Measurements from ENCODE around the gene TREML1. TPM values are rescaled to one million over a fixed set of nuclear protein-coding genes. Genes with fewer than 3 reads are reported as not detected.

The TREML1 gene
- polyA plus RNA-seq, 3 donors: 0.65 to 3.6 (median 2.6) TPM

DNA sequence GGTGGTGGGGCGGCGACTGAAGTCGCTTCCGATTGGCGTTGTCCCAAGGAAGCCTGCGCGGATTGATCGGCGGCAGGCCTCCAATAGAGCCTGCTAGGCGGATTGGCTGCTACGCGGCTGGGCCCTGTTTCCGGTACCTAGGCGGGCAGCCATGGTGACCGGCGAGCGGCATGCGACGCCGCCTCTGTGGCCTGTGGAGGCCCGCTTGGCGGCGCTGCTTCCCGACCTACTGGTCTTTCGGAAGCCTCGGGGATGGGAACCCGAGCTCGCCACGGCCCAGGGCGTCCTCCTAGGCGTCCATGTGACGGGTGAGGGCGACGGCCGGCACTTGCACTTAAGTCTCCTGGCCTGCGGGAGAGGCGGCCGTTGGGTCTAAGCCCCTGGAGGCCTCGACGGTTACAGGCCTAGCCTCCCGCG lies 53.3 kb downstream of the TREML1 start:
- H3K4me1 ChIP-seq (ENCODE audit: control insufficient read depth in 1 of 2, insufficient read depth in 2 of 2, low read length in 2 of 2): no peaks in the 10 kb centered on the region
- Mint-ChIP-seq H3K27ac (peak overlapping the region in 1 of 7 donors; percentile 32), H3K9me3 (no peaks in the 10 kb centered on the region), H3K4me3 (no peak overlapping the region), H3K27me3 (ENCODE audit: low read depth in 3 of 3) (no peaks in the 10 kb centered on the region), H3K36me3 (peaks cover 44 to 47% of the 10 kb centered on the region in 2 donors), H3K4me1 (no peaks in the 10 kb centered on the region)
- H3K27ac ChIP-seq (ENCODE audit: low read depth in 1 of 2, low read length in 2 of 2): no peak overlapping the region
- no peaks in the 10 kb centered on the region for H4K20me1 ChIP-seq (ENCODE audit: insufficient read depth, low read length)
- intact Hi-C loops (cut with micrococcal nuclease): no loop called here
- no peak overlapping the region for H3K9ac ChIP-seq (ENCODE audit: insufficient read depth, low read length, poor library complexity, severe bottlenecking)
- no peak for TF ChIP-seq CTCF (IDR thresholded peaks at IDR 0.05)
- no peak overlapping the region for H2AFZ ChIP-seq (ENCODE audit: insufficient read depth, low read depth, low read length, poor library complexity, severe bottlenecking)
- no peaks in the 10 kb centered on the region for H3K27me3 ChIP-seq (ENCODE audit: control insufficient read depth in 2 of 2, insufficient read depth in 2 of 2, low read length in 2 of 2)
- H3K9me3 ChIP-seq (replicated peaks in 1 of 2; ENCODE audit: control insufficient read depth in 1 of 2, insufficient read depth in 1 of 2, low read length in 2 of 2): no peaks in the 10 kb centered on the region
- no peak overlapping the region for H3K4me3 ChIP-seq (replicated peaks in 1 of 3; ENCODE audit: low read depth in 2 of 3, low read length in 3 of 3)
- no peaks in the 10 kb centered on the region for H3K79me2 ChIP-seq (ENCODE audit: insufficient read depth, low read length)
- DNase-seq: no peak
- WGBS (ENCODE audit: insufficient coverage): 96% methylated on average over 42 of the region's 42 CpGs
- peaks cover 52 to 62% of the 10 kb centered on the region in 2 donors for H3K36me3 ChIP-seq (replicated peaks in 1 of 2; ENCODE audit: control insufficient read depth in 1 of 2, insufficient read depth in 2 of 2, low read length in 2 of 2)
- no peak overlapping the region for H3K4me2 ChIP-seq (replicated peaks; ENCODE audit: extremely low read depth, low read length, poor library complexity, severe bottlenecking)

Other genes starting within 250 kb of the TREML1 start
- 1 to 10 TPM in 1 of 3 donors, under 1 TPM in 1, not detected in 1; 0.09 to 2.3 TPM for gene UNC5CL, start 115.1 kb downstream of the TREML1 start, polyA plus RNA-seq
- gene TSPO2, start 111.9 kb downstream of the TREML1 start, polyA plus RNA-seq: not detected
- gene APOBEC2, start 101.1 kb downstream of the TREML1 start, polyA plus RNA-seq: under 1 TPM in 2 of 3 donors, not detected in 1; 0.14 to 0.42 TPM
- gene OARD1, start 82.0 kb downstream of the TREML1 start, polyA plus RNA-seq: 10 to 100 TPM in 2 of 3 donors, 1 to 10 TPM in 1; 6.5 to 23.6 (median 16.8) TPM
- gene NFYA, start 81.4 kb downstream of the TREML1 start, polyA plus RNA-seq: 10 to 100 TPM in 2 of 3 donors, 1 to 10 TPM in 1; 9.7 to 21.4 (median 10.7) TPM
- gene TREM2, start 8.8 kb upstream of the TREML1 start, polyA plus RNA-seq: under 1 TPM; 0.54 to 0.78 (median 0.56) TPM
- gene TREML2, start 46.8 kb upstream of the TREML1 start, polyA plus RNA-seq: 1 to 10 TPM in 2 of 3 donors, under 1 TPM in 1; 0.89 to 4.2 (median 1.1) TPM
- not detected for gene TREML4, start 74.0 kb upstream of the TREML1 start, polyA plus RNA-seq
- 100 to 1,000 TPM; 175 to 303 (median 240) TPM for gene TREM1, start 132.3 kb upstream of the TREML1 start, polyA plus RNA-seq
- not detected for gene NCR2, start 181.3 kb upstream of the TREML1 start, polyA plus RNA-seq